HFFc6 (cell line): Measurements from ENCODE around the gene ACTN3. TPM values are rescaled to one million over a fixed set of nuclear protein-coding genes. Genes with fewer than 3 reads are reported as not detected.

Experiments used
- DNase-seq: peaks from one replicate; pipeline ENCODE4 v3.0.0-alpha.2; 2018
- H3K27ac Mint-ChIP-seq: 2 replicates; pipeline ENCODE4 v1.8.0; 2020; ENCODE audit warnings: mild to moderate bottlenecking, mixed read lengths
- H3K27me3 Mint-ChIP-seq: 2 replicates; pipeline ENCODE4 v1.8.0; 2021; ENCODE audit warnings: mild to moderate bottlenecking, moderate library complexity, mixed read lengths; ENCODE audit not compliant: insufficient read depth
- H3K36me3 Mint-ChIP-seq: 2 replicates; pipeline ENCODE4 v1.8.0; 2021; ENCODE audit warnings: low read depth, mixed read lengths
- H3K4me1 Mint-ChIP-seq: 2 replicates; pipeline ENCODE4 v1.8.0; 2020; ENCODE audit warnings: low read depth, mixed read lengths
- H3K4me3 Mint-ChIP-seq: 2 replicates; pipeline ENCODE4 v1.8.0; 2020; ENCODE audit warnings: mild to moderate bottlenecking, moderate library complexity, mixed read lengths
- H3K9me3 Mint-ChIP-seq: 2 replicates; pipeline ENCODE4 v1.8.0; 2020; ENCODE audit warnings: mild to moderate bottlenecking, mixed read lengths
- long read RNA-seq: library from polyadenylated mRNA; unstranded; transcript quantifications from one replicate; pipeline ENCODE4 v2.0.0, GENCODE V29; 2019
- total RNA-seq, 6 experiments: library from RNA; stranded (reverse); fragmentation: NEBNext Ultra II Directional; extraction: Animal tissue kit (Norgen Biotek cat#: 25700); gene quantifications; 2 replicates in 1 of 6; 3 replicates in 5 of 6; pipeline ENCODE4 v1.2.3, GENCODE V29; 2021
- TF ChIP-seq, protein P1 (sequence below): fragments of 200-600 bp; sonication (generic); IDR thresholded peaks from 2 replicates; pipeline ENCODE4 v1.5.0; 2021; ENCODE audit warnings: antibody characterized with exemption, mild to moderate bottlenecking

ACTN3 gene
- total RNA-seq: under 1 TPM in 4 of 6 experiments, not detected in 2; 0.07 to 0.24 (median 0.10) TPM
- long read RNA-seq: 0 reads

DNA sequence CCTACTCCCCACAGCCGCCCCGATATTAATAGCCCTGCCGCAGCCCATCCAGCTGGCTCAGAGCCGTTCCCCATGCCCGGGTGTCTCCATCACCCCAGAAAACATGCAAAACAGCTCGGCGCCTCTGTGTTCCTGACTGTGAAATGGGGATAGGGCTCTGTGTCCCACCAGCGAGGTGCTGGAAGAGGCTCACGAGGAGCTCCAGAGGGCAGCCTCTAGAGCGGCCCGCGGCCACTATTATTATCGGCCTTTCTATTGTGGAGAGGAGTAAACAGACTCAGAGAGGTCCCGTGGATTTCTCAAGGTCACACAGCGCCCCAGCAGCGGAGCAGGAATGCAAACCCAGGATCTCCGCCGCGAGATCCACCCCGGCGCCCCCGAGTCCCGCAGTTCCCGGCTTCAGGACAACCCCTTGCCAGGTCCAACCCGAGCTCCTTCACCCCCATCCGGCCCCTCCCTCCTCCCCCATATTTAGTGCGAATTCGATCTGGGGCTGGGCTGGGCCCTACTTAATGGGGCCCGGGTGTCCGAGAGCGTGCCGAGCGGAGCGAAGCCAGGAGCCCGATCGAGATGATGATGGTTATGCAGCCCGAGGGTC, at the start of gene ACTN3:
Gene ACTN3, plus strand, starts transcription at position 536 of the 598 bp plus-strand sequence. Its CDS starts 35 bp downstream, at position 571.
- TF ChIP-seq, protein P1, sequence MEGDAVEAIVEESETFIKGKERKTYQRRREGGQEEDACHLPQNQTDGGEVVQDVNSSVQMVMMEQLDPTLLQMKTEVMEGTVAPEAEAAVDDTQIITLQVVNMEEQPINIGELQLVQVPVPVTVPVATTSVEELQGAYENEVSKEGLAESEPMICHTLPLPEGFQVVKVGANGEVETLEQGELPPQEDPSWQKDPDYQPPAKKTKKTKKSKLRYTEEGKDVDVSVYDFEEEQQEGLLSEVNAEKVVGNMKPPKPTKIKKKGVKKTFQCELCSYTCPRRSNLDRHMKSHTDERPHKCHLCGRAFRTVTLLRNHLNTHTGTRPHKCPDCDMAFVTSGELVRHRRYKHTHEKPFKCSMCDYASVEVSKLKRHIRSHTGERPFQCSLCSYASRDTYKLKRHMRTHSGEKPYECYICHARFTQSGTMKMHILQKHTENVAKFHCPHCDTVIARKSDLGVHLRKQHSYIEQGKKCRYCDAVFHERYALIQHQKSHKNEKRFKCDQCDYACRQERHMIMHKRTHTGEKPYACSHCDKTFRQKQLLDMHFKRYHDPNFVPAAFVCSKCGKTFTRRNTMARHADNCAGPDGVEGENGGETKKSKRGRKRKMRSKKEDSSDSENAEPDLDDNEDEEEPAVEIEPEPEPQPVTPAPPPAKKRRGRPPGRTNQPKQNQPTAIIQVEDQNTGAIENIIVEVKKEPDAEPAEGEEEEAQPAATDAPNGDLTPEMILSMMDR: no peak
- Mint-ChIP-seq H3K9me3 (no peaks in the 10 kb centered on the region), H3K36me3 (peaks cover 7% of the 10 kb centered on the region), H3K4me1 (peaks cover 34% of the 10 kb centered on the region), H3K27me3 (peaks cover 20% of the 10 kb centered on the region), H3K27ac (peak within 1 kb of the TSS; percentile 41; the same call in 1 of the 2 replicates), H3K4me3 (peak within 1 kb of the TSS; percentile 78)
- no peak for DNase-seq

DNA sequence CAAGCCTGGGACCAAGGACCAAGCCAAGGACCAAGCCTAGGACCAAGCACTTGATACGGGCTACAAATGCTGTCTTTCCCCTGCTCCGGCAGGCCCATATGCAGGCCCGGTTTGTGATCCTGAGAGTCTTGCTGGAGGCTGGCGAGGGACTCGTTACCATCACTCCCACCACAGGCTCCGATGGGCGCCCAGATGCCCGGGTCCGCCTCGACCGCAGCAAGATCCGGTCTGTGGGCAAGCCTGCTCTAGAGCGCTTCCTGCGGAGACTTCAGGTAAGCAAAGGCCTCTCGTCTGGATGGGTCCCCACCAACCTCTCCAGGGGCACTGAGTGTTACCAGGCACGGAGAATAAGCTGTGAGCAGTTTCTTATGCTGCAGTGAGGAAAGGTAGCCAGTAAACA, 49.5 kb upstream of the ACTN3 start:
- DNase-seq: no peak
- H3K4me3 Mint-ChIP-seq: no peak overlapping the region
- H3K36me3 Mint-ChIP-seq: no peaks in the 10 kb centered on the region
- TF ChIP-seq, protein P1: no peak
- H3K4me1 Mint-ChIP-seq: no peaks in the 10 kb centered on the region
- no peak overlapping the region for H3K27ac Mint-ChIP-seq
- H3K27me3 Mint-ChIP-seq: no peaks in the 10 kb centered on the region
- no peaks in the 10 kb centered on the region for H3K9me3 Mint-ChIP-seq

DNA sequence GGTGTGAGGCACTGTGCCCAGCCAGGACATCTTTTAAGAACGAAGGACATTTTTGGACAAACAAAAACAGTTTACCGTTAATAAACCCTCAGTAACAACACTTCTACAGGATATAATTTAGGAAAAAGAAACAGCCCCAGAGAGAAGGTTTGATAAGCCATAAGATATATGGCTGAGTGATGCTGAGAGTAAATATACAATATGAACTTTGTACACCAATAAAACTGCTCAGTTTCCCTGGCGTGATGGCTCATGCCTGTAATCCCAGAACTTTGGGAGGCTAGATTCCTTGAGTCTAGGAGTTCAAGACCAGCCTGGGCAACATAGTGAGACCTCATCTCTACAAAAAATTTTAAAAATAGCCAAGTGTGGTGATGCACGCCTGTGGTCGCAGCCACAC, 48.2 kb upstream of the ACTN3 start:
- no peak overlapping the region for H3K4me3 Mint-ChIP-seq
- H3K27ac Mint-ChIP-seq: no peak overlapping the region
- H3K27me3 Mint-ChIP-seq: no peaks in the 10 kb centered on the region
- no peaks in the 10 kb centered on the region for H3K4me1 Mint-ChIP-seq
- no peak for DNase-seq
- no peaks in the 10 kb centered on the region for H3K36me3 Mint-ChIP-seq
- TF ChIP-seq, protein P1: no peak
- no peaks in the 10 kb centered on the region for H3K9me3 Mint-ChIP-seq

DNA sequence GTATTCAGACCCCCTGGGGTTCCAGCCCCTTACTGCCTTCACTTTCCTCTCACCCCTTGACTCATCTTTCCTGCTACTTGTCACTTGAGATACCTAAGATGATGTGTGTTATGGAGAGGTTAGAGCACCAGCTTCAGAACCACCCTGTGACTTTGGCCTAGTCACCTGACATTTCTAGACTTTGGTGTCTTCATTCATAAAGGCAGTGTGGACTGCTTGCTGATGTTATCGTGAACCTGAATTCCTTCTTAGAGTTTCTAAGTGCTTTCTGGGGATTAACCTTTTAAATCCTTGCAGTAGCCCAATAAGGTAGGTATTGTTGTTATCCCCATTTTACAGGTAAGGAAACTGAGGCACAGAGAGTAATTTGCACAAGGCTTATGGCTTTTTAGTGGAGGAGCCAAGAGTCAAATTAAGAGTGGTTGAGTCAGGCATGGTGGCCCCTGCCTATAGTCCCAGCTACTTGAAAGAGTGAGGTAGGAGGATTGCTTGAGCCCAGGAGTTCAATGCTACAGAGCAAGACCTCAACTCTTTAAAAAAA, 41.4 kb upstream of the ACTN3 start:
- H3K36me3 Mint-ChIP-seq: peaks cover 4% of the 10 kb centered on the region; the same call in 1 of the 2 replicates
- H3K4me1 Mint-ChIP-seq: no peaks in the 10 kb centered on the region
- H3K4me3 Mint-ChIP-seq: no peak overlapping the region
- no peaks in the 10 kb centered on the region for H3K9me3 Mint-ChIP-seq
- no peak for DNase-seq
- no peak overlapping the region for H3K27ac Mint-ChIP-seq
- TF ChIP-seq, protein P1: no peak
- no peaks in the 10 kb centered on the region; the same call in 1 of the 2 replicates for H3K27me3 Mint-ChIP-seq

DNA sequence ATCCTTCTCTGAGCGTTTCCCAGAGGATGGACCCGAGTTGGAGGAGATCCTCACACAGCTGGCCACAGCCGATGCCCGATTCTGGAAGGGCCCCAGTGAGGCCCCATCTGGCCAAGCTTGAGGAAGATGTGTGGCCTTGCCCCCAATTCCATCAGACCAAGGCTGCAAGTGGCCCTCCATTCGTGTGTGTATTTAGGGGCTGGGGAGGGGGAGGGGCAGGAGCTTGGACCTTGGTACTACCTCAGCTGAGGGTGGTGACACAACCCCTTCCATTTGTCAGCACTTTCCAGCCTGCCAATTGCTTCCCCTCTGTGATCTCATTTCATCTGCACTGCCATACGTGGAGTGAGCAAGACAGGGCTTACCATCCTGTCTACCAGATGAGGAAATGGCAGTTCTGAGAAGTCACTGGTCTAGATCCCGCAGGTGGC, 37.6 kb upstream of the ACTN3 start:
- no peak overlapping the region for H3K4me3 Mint-ChIP-seq
- H3K27me3 Mint-ChIP-seq: no peaks in the 10 kb centered on the region; the same call in 1 of the 2 replicates
- H3K27ac Mint-ChIP-seq: no peak overlapping the region
- DNase-seq: no peak
- TF ChIP-seq, protein P1: no peak
- H3K9me3 Mint-ChIP-seq: no peaks in the 10 kb centered on the region
- peaks cover 9% of the 10 kb centered on the region for H3K4me1 Mint-ChIP-seq
- H3K36me3 Mint-ChIP-seq: peaks cover 4% of the 10 kb centered on the region; the same call in 1 of the 2 replicates
